H1 (cell line): ENCODE data around the gene PIGM. TPM values are rescaled to one million over a fixed set of nuclear protein-coding genes. Genes with fewer than 3 reads are reported as not detected.

Source experiments
- CTCF ChIA-PET: fragments of 300-600 bp; sonication (Branson Sonifier 250); formaldehyde crosslinking; loops from one replicate; lab custom pipeline; 2021; ENCODE audit not compliant: partially characterized antibody; lab: Charles Lee
- POLR2A ChIA-PET: fragments of 300-600 bp; sonication (Branson Sonifier 250); formaldehyde crosslinking; loops from one replicate; lab custom pipeline; 2021; ENCODE audit warnings: inconsistent platforms; ENCODE audit not compliant: partially characterized antibody; lab: Charles Lee
- DNase-seq, 2 experiments: peaks; one replicate each; pipeline versions ENCODE4 v3.0.0 to v3.0.0-alpha.2; 2010 to 2022; ENCODE audit warnings: low spot score in 2 of 2, low read depth in 1 of 2, mixed read lengths in 1 of 2
- FAIRE-seq: peaks from 2 replicates; lab custom pipeline; 2011; peaks lifted over from hg19 to GRCh38; lab: Jason Lieb, UNC
- H2AFZ ChIP-seq: 2 replicates; pipeline ENCODE4 v1.8.1; 2012; ENCODE audit warnings: low read length, inconsistent platforms
- H2AK5ac ChIP-seq: 2 replicates; pipeline ENCODE4 v1.6.1; 2013; ENCODE audit warnings: low read depth, low read length
- H2BK120ac ChIP-seq: replicated peaks from 2 replicates; pipeline ENCODE3; 2013; ENCODE audit warnings: low read depth, low read length, inconsistent platforms
- H2BK12ac ChIP-seq: 2 replicates; pipeline ENCODE4 v1.6.1; 2013; ENCODE audit warnings: low read depth, low read length
- H2BK15ac ChIP-seq: 2 replicates; pipeline ENCODE4 v1.6.1; 2013; ENCODE audit warnings: low read length
- H2BK20ac ChIP-seq: 2 replicates; pipeline ENCODE4 v1.6.1; 2013; ENCODE audit warnings: low read length
- H2BK5ac ChIP-seq: 2 replicates; pipeline ENCODE4 v1.6.1; 2013; ENCODE audit warnings: low read depth, low read length
- H3K14ac ChIP-seq: 2 replicates; pipeline ENCODE4 v1.6.1; 2013; ENCODE audit warnings: inconsistent platforms; ENCODE audit not compliant: insufficient read length
- H3K18ac ChIP-seq: 2 replicates; pipeline ENCODE4 v1.6.1; 2013; ENCODE audit warnings: low read length; ENCODE audit errors: extremely low read depth
- H3K23ac ChIP-seq: 2 replicates; pipeline ENCODE4 v1.6.1; 2013; ENCODE audit warnings: inconsistent platforms; ENCODE audit not compliant: insufficient read length
- H3K23me2 ChIP-seq: 2 replicates; pipeline ENCODE4 v1.6.1; 2013; ENCODE audit warnings: low read depth, low read length
- H3K27ac ChIP-seq: 2 replicates; pipeline ENCODE4 v1.6.1; 2011; ENCODE audit warnings: low read depth, low read length, inconsistent platforms
- H3K27me3 ChIP-seq, 4 experiments: replicated peaks in 1 of 4; 1 replicate in 1 of 4; 2 replicates in 3 of 4; pipeline versions ENCODE4 v1.6.1 to v1.8.1; 2011 to 2013; ENCODE audit warnings: low read length in 3 of 4, mild to moderate bottlenecking in 3 of 4, inconsistent platforms in 2 of 4, mixed read lengths in 2 of 4, moderate library complexity in 1 of 4; ENCODE audit not compliant: control insufficient read depth in 3 of 4, insufficient read depth in 3 of 4; ENCODE audit errors: extremely low read depth in 1 of 4
- H3K36me3 ChIP-seq, 4 experiments: 2 replicates each; pipeline versions ENCODE4 v1.6.1 to v1.8.1; 2011 to 2013; ENCODE audit warnings: mild to moderate bottlenecking in 4 of 4, low read length in 3 of 4, moderate library complexity in 2 of 4, control low read depth in 1 of 4, inconsistent platforms in 1 of 4; ENCODE audit not compliant: insufficient read depth in 4 of 4, control insufficient read depth in 2 of 4
- H3K4ac ChIP-seq: replicated peaks from 2 replicates; pipeline ENCODE3; 2013; ENCODE audit warnings: low read length, low read depth, mixed read lengths, inconsistent platforms; ENCODE audit not compliant: insufficient read length
- H3K4me1 ChIP-seq, 4 experiments: replicated peaks in 1 of 4; 1 replicate in 1 of 4; 2 replicates in 3 of 4; pipeline versions ENCODE4 v1.6.1 to v1.8.1; 2011 to 2013; ENCODE audit warnings: low read length in 3 of 4, inconsistent platforms in 2 of 4, mixed read lengths in 1 of 4; ENCODE audit not compliant: insufficient read depth in 4 of 4, control insufficient read depth in 3 of 4
- H3K4me2 ChIP-seq, 2 experiments: 2 replicates each; pipeline versions ENCODE4 v1.6.1 to v1.8.1; 2011 to 2013; ENCODE audit warnings: low read depth in 2 of 2, low read length in 2 of 2, control low read depth in 1 of 2, inconsistent platforms in 1 of 2, mild to moderate bottlenecking in 1 of 2; ENCODE audit not compliant: insufficient read depth in 1 of 2
- H3K4me3 ChIP-seq, 4 experiments: fragments of 200-600, 300-600 bp in 1 of 4; sonication (generic), shearing (Covaris generic), sonication (Bioruptor Twin) in 1 of 4; 2 replicates each; pipeline versions ENCODE4 v1.5.1 to v1.8.1; 2011 to 2016; ENCODE audit warnings: low read length in 4 of 4, low read depth in 3 of 4, control low read depth in 2 of 4, inconsistent platforms in 2 of 4, mild to moderate bottlenecking in 2 of 4, mixed read lengths in 1 of 4, moderate library complexity in 1 of 4; ENCODE audit not compliant: insufficient read depth in 2 of 4; ENCODE audit errors: extremely low read depth in 1 of 4
- H3K56ac ChIP-seq: replicated peaks from 2 replicates; pipeline ENCODE3; 2013; ENCODE audit warnings: low read depth, mild to moderate bottlenecking, mixed read lengths, low read length, inconsistent platforms; ENCODE audit not compliant: insufficient read length
- H3K79me1 ChIP-seq: 2 replicates; pipeline ENCODE4 v1.6.1; 2013; ENCODE audit warnings: low read depth, low read length, control low read depth
- H3K79me2 ChIP-seq, 2 experiments: 2 replicates each; pipeline versions ENCODE4 v1.6.1 to v1.8.1; 2012 to 2013; ENCODE audit warnings: low read length in 2 of 2, mild to moderate bottlenecking in 2 of 2, inconsistent platforms in 1 of 2; ENCODE audit not compliant: insufficient read depth in 2 of 2, control insufficient read depth in 1 of 2
- H3K9ac ChIP-seq, 4 experiments: replicated peaks in 1 of 4; 1 replicate in 1 of 4; 2 replicates in 3 of 4; pipeline versions ENCODE4 v1.6.1 to v1.8.1; 2011 to 2013; ENCODE audit warnings: low read depth in 3 of 4, low read length in 3 of 4, control low read depth in 2 of 4, mild to moderate bottlenecking in 2 of 4, moderate library complexity in 2 of 4, inconsistent platforms in 1 of 4; ENCODE audit errors: extremely low read depth in 1 of 4
- H3K9me3 ChIP-seq, 2 experiments: 2 replicates each; pipeline versions ENCODE4 v1.6.1 to v1.8.1; 2012 to 2013; ENCODE audit warnings: mild to moderate bottlenecking in 2 of 2, moderate library complexity in 2 of 2, control low read depth in 1 of 2, inconsistent platforms in 1 of 2, low read depth in 1 of 2, low read length in 1 of 2, mixed read lengths in 1 of 2; ENCODE audit not compliant: insufficient read depth in 2 of 2
- H4K20me1 ChIP-seq, 2 experiments: replicated peaks in 1 of 2; 2 replicates each; pipeline versions ENCODE3 to v1.8.1; 2011 to 2013; ENCODE audit warnings: inconsistent platforms in 2 of 2, low read length in 2 of 2, mild to moderate bottlenecking in 1 of 2; ENCODE audit not compliant: insufficient read depth in 2 of 2, control insufficient read depth in 1 of 2
- H4K5ac ChIP-seq: 2 replicates; pipeline ENCODE4 v1.6.1; 2013; ENCODE audit warnings: low read length, low read depth, mixed read lengths, inconsistent platforms; ENCODE audit not compliant: insufficient read length
- H4K8ac ChIP-seq: 2 replicates; pipeline ENCODE4 v1.8.0; 2013; ENCODE audit warnings: mild to moderate bottlenecking, moderate library complexity, low read length, inconsistent platforms; ENCODE audit not compliant: insufficient read depth; ENCODE audit errors: extremely low read depth
- H4K91ac ChIP-seq: replicated peaks from 2 replicates; pipeline ENCODE3; 2013; ENCODE audit warnings: low read length, mixed read lengths, inconsistent platforms; ENCODE audit not compliant: insufficient read length
- E2F6 ChIP-seq: IDR thresholded peaks from 2 replicates; pipeline ENCODE4 v1.6.1; 2012; ENCODE audit warnings: inconsistent platforms
- GABPA ChIP-seq: IDR thresholded peaks from 2 replicates; pipeline ENCODE4 v1.6.1; 2011; ENCODE audit warnings: mild to moderate bottlenecking, low read length, moderate library complexity, borderline replicate concordance; ENCODE audit not compliant: insufficient read depth
- HDAC2 ChIP-seq, 2 experiments: fragments of 300-600 bp in 1 of 2; sonication (generic) in 1 of 2; IDR thresholded peaks; 2 replicates each; pipeline ENCODE4 v1.6.1; 2011 to 2012; ENCODE audit warnings: low read depth in 2 of 2, low read length in 2 of 2, mild to moderate bottlenecking in 2 of 2, moderate library complexity in 2 of 2, borderline replicate concordance in 1 of 2, inconsistent platforms in 1 of 2
- HDAC6 ChIP-seq: IDR thresholded peaks from one replicate; pipeline ENCODE4 v1.7.1; 2012; ENCODE audit warnings: low read depth, mild to moderate bottlenecking, inconsistent platforms, low read length, moderate library complexity
- JUN ChIP-seq: IDR thresholded peaks from 2 replicates; pipeline ENCODE4 v1.6.1; 2011; ENCODE audit warnings: low read depth, mild to moderate bottlenecking, improper control_type of control experiment, low read length
- JUND ChIP-seq: IDR thresholded peaks from 2 replicates; pipeline ENCODE4 v1.6.1; 2011; ENCODE audit warnings: mild to moderate bottlenecking, improper control_type of control experiment, low read length
- KDM1A ChIP-seq: fragments of 200-600, 300-600 bp; sonication (generic); IDR thresholded peaks from 2 replicates; pipeline ENCODE4 v1.7.1; 2016; ENCODE audit warnings: mild to moderate bottlenecking, low read length, borderline replicate concordance
- TAF7 ChIP-seq: optimal IDR thresholded peaks from 2 replicates; pipeline ENCODE3; 2011; ENCODE audit warnings: low read depth, mild to moderate bottlenecking, inconsistent platforms, low read length, moderate library complexity, borderline replicate concordance
- WGBS, 2 experiments: shearing (Covaris generic) in 1 of 2; methylation state at CpG; one replicate each; pipeline versions ENCODE4 v1.1.6 to v1.1.7; 2013 to 2015; ENCODE audit warnings: low lambda C conversion rate in 2 of 2, mixed read lengths in 2 of 2, inconsistent platforms in 1 of 2, low coverage in 1 of 2, missing lambda C conversion rate in 1 of 2; ENCODE audit not compliant: insufficient replicate concordance in 2 of 2, insufficient coverage in 1 of 2, insufficient read length in 1 of 2; ENCODE audit errors: extremely low coverage in 1 of 2, missing lambda C conversion rate in 1 of 2; 5-methylcytosine and 5-hydroxymethylcytosine counted together
- polyA plus RNA-seq, 7 experiments: library from polyadenylated mRNA; depleted of rRNA in 3 of 7; stranded (reverse) in 5 of 7; unstranded in 2 of 7; fragments of >200 nt in 5 of 7; fragments of 200-250 nt in 2 of 7; gene quantifications; 1 replicate in 5 of 7; 2 replicates in 1 of 7; 4 replicates in 1 of 7; pipeline versions ENCODE4 v1.2.1 to v1.2.3, GENCODE V29; 2011 to 2013; ENCODE audit warnings: missing spikeins in 2 of 7, mixed read lengths in 2 of 7
- total RNA-seq: library from RNA; stranded (reverse); fragmentation: NEBNext Ultra II Directional; extraction: Animal tissue kit (Norgen Biotek cat#: 25700); gene quantifications from 2 replicates; pipeline ENCODE4 v1.2.1, GENCODE V29; 2021

PIGM gene
- total and polyA plus RNA-seq, 2 of the 8 experiments (the other 6 are each of a cell fraction or from before 2014, with no cell fraction given): 5.4 to 6.0 TPM

DNA sequence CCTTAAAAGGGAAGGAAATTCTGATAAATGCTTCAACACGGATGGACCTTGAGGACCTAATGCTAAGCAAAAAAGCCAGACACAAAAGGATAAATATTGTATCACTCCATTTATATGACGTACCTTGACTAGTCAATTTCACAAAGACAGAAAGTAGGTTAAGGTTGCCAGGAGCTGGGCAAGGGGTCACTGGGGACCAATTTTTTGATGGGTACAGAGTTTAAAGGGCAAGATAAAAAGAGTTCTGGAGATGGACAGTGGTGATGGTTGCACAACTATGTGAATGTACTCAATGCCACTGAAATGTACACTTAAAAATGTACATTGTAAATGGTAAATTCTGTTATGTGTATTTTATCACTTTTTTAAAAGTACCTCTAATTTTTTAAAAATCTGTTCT lies 45.7 kb downstream of the PIGM start:
- Histone ChIP-seq H3K9me3 (peaks cover 0 to 5% of the 10 kb centered on the region in 2 experiments; a peak in 1 of 4 replicates), H4K8ac (no peak overlapping the region), H3K36me3 (no peaks in the 10 kb centered on the region), H3K9ac (no peak overlapping the region), H4K91ac (no peak overlapping the region), H3K27ac (no peak overlapping the region), H2BK15ac (no peak overlapping the region), H2AK5ac (no peak overlapping the region), H4K20me1 (no peaks in the 10 kb centered on the region), H3K56ac (no peak overlapping the region), H2BK120ac (no peak overlapping the region), H3K27me3 (no peaks in the 10 kb centered on the region), H3K14ac (no peak overlapping the region), H3K4me2 (no peak overlapping the region), H2AFZ (no peak overlapping the region), H3K4ac (no peak overlapping the region), H4K5ac (no peak overlapping the region), H3K4me1 (0 out of 7 replicates have a peak, but pooled peaks cover 0 to 2% (median 0%) of the 10 kb centered on the region in 4 experiments), H3K79me2 (no peaks in the 10 kb centered on the region), H3K18ac (no peak overlapping the region), H2BK12ac (no peak overlapping the region), H3K79me1 (no peaks in the 10 kb centered on the region), H3K23ac (no peak overlapping the region), H2BK5ac (no peak overlapping the region), H3K23me2 (no peaks in the 10 kb centered on the region; the same call in 1 of the 2 replicates), H2BK20ac (no peak overlapping the region), H3K4me3 (no peak overlapping the region)
- DNase-seq (no peak), FAIRE-seq (no peak)
- ChIA-PET CTCF (interaction anchor here (8.9 kb wide), 1 partner anchor 18 kb away, joined by 98 read pairs; no protein-coding TSS in a partner anchor), POLR2A (no interaction called here)
- TF ChIP-seq JUND (no peak), JUN (no peak), TAF7 (no peak), E2F6 (no peak), KDM1A (no peak), HDAC6 (no peak), GABPA (no peak), HDAC2 (IDR thresholded peaks at IDR 0.05; ENCODE audit: borderline replicate concordance in 1 of 2, low read depth in 2 of 2, low read length in 2 of 2) (no peak)
- 86% methylated on average over 2 of the region's 2 CpGs; no CpG with 5 or more reads in 1 of the 2 experiments for WGBS, 2 experiments
